Thyroid gland (tissue), 4 donors: Measurements from ENCODE around the gene KRT6C.

ENCODE experiments used
- POLR2A ChIP-seq, 2 donors: fragments of 450-650 bp; IDR thresholded peaks; one replicate each; pipeline ENCODE4 v1.6.1; 2017; ENCODE audit warnings: antibody characterized with exemption in 2 of 2, mild to moderate bottlenecking in 2 of 2, moderate library complexity in 1 of 2
- TF ChIP-seq, protein P1 (sequence below), 6 experiments: fragments of 200-600 bp in 3 of 6; fragments of 450-650 bp in 3 of 6; sonication (generic) in 3 of 6; IDR thresholded peaks; one replicate each; pipeline ENCODE4 v1.5.1; 2016 to 2019; ENCODE audit warnings: antibody characterized with exemption in 6 of 6, mild to moderate bottlenecking in 2 of 6, inconsistent platforms in 1 of 6, moderate library complexity in 1 of 6

- TF ChIP-seq, protein P1, sequence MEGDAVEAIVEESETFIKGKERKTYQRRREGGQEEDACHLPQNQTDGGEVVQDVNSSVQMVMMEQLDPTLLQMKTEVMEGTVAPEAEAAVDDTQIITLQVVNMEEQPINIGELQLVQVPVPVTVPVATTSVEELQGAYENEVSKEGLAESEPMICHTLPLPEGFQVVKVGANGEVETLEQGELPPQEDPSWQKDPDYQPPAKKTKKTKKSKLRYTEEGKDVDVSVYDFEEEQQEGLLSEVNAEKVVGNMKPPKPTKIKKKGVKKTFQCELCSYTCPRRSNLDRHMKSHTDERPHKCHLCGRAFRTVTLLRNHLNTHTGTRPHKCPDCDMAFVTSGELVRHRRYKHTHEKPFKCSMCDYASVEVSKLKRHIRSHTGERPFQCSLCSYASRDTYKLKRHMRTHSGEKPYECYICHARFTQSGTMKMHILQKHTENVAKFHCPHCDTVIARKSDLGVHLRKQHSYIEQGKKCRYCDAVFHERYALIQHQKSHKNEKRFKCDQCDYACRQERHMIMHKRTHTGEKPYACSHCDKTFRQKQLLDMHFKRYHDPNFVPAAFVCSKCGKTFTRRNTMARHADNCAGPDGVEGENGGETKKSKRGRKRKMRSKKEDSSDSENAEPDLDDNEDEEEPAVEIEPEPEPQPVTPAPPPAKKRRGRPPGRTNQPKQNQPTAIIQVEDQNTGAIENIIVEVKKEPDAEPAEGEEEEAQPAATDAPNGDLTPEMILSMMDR (IDR thresholded peaks at IDR 0.05), result no peak
- no peak for TF ChIP-seq POLR2A (IDR thresholded peaks at IDR 0.05)
Measured at GRCh38 chr12:52458861-52459260, 14.7 kb downstream of the KRT6C start.
